ENCODE results near the gene CALHM3.

CALHM3 gene

DNA sequence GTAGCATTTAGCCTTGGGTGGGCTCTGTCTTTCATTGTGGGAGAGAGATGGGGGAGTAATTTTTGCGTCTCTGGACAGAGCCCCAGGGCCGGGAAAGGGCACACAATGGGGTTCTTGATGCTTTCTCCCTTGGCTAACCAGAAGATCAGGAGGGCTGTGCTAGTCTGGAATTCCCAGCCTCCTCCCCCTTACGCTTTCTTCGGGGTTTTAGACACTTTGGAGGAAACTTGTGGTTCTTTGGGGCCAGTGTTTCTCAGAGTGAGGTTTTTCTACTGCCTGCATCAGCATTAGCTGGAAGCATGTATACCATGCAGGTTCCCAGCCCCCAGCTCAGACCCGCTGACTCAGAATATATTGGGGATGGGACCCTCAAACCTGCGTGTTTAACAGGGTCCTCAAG, 21.4 kb upstream of the CALHM3 start:
- H3K4me3 ChIP-seq (ENCODE audit: control insufficient read depth, low read depth, low read length), result no peak overlapping the region
- TF ChIP-seq, protein P1, sequence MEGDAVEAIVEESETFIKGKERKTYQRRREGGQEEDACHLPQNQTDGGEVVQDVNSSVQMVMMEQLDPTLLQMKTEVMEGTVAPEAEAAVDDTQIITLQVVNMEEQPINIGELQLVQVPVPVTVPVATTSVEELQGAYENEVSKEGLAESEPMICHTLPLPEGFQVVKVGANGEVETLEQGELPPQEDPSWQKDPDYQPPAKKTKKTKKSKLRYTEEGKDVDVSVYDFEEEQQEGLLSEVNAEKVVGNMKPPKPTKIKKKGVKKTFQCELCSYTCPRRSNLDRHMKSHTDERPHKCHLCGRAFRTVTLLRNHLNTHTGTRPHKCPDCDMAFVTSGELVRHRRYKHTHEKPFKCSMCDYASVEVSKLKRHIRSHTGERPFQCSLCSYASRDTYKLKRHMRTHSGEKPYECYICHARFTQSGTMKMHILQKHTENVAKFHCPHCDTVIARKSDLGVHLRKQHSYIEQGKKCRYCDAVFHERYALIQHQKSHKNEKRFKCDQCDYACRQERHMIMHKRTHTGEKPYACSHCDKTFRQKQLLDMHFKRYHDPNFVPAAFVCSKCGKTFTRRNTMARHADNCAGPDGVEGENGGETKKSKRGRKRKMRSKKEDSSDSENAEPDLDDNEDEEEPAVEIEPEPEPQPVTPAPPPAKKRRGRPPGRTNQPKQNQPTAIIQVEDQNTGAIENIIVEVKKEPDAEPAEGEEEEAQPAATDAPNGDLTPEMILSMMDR (conservative IDR thresholded peaks at IDR 0.05; ENCODE audit: control insufficient read depth, insufficient read depth, low read depth, low read length), result no peak

DNA sequence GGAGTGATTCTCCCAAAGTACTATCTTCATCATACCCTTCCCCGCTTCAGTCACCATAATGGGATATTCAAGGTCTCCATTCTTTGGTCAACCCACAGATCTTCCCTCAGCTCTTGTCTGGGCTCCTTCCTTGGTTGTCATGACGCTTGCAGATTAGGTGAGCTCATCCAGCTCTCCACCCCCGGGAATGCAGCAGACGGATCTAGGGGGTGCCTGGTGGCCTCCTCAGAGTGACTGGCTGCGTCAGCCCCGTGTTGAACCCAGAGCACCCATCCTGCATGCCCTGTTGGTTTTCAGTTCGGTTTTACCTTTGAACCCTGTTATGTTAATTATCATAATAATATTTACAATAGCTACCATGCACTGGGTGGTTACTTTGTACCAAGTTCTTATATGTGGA, 20.8 kb upstream of the CALHM3 start:
- H3K4me3 ChIP-seq (ENCODE audit: control insufficient read depth, low read depth, low read length), result no peak overlapping the region
- DNase-seq (ENCODE audit: low read depth), result no peak
- TF ChIP-seq, protein P1 (conservative IDR thresholded peaks at IDR 0.05; ENCODE audit: control insufficient read depth, insufficient read depth, low read depth, low read length), result no peak

More for the DNA sequence above, 21.4 kb upstream of the CALHM3 start:
- DNase-seq (ENCODE audit: low read depth), result no peak

- H3K4me3 ChIP-seq (ENCODE audit: control insufficient read depth, low read depth, low read length), result no peak overlapping the region
- TF ChIP-seq, protein P1 (conservative IDR thresholded peaks at IDR 0.05; ENCODE audit: control insufficient read depth, insufficient read depth, low read depth, low read length), result no peak
- DNase-seq (ENCODE audit: low read depth), result no peak
These were observed 20.0 kb upstream of the CALHM3 start for GRCh38 chr10:103498936-103499638.

DNA sequence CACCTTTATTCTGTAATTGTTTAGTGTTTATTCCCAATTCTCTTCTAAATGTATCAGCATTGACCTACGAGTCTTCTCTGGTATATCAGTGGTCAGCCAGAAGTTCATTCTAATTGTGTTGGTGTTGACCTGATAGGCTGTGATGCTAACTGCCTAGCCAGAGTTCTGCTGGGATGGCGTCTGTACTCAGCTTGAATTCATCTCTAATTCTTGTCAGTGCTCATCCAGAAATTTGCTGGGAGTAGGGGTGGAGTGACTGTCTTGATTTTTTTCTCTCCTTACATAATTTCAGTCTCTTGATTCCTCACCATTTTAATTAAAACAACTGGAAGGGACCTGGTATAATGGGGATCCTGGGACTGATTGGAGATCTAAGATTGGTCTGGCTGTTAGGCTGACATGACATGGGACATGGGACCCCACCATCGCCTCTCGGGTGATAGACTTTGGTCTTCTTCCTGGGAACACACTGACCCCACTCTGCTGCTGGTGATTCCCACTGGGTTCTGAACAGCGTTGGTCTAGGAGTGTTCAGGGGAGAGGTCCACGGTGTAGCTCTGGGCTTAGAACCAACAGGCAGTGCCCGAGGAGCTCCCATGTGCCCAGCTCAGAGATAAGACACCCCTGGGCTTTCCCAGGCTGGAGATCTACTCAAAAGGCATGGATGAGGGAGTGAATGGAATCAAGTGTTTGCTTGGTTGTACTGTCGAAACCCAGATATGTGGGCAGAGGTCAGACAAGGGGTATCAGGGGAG, 18.3 kb upstream of the CALHM3 start:
- TF ChIP-seq, protein P1 (conservative IDR thresholded peaks at IDR 0.05; ENCODE audit: control insufficient read depth, insufficient read depth, low read depth, low read length), result no peak
- no peak for DNase-seq (ENCODE audit: low read depth)

GRCh38 chr10:103495321-103495720, 16.3 kb upstream of the CALHM3 start:
- no peak overlapping the region for H3K4me3 ChIP-seq (ENCODE audit: control insufficient read depth, low read depth, low read length)
- TF ChIP-seq, protein P1 (conservative IDR thresholded peaks at IDR 0.05; ENCODE audit: control insufficient read depth, insufficient read depth, low read depth, low read length), result no peak
- no peak for DNase-seq (ENCODE audit: low read depth)

More for the DNA sequence above, 18.3 kb upstream of the CALHM3 start:
- no peak overlapping the region for H3K4me3 ChIP-seq (ENCODE audit: control insufficient read depth, low read depth, low read length)

GRCh38 chr10:103493916-103494877, 15.2 kb upstream of the CALHM3 start:
- no peak for DNase-seq (ENCODE audit: low read depth)
- TF ChIP-seq, protein P1 (conservative IDR thresholded peaks at IDR 0.05; ENCODE audit: control insufficient read depth, insufficient read depth, low read depth, low read length), result no peak
- H3K4me3 ChIP-seq (ENCODE audit: control insufficient read depth, low read depth, low read length), result no peak overlapping the region

All from fibroblast of mammary gland (primary cell).